Spleen (tissue), 11 donors: ENCODE data around the gene CCDC63. TPM values are rescaled to one million over a fixed set of nuclear protein-coding genes. Genes with fewer than 3 reads are reported as not detected.

Experiments used
- DNase-seq: peaks from one replicate; pipeline ENCODE4 v3.0.0-alpha.2; 2020
- H3K27ac ChIP-seq, 8 donors: fragments of 200-600 bp; sonication (generic) in 7 of 8; 1 replicate in 4 of 8; 2 replicates in 4 of 8; pipeline versions ENCODE4 v1.5.0 to v1.8.0; 2016 to 2021; ENCODE audit warnings: inconsistent platforms in 4 of 8, mild to moderate bottlenecking in 4 of 8, moderate library complexity in 1 of 8
- H3K27me3 ChIP-seq, 7 donors: fragments of 200-600 bp; sonication (generic) in 6 of 7; replicated peaks in 1 of 7; 1 replicate in 4 of 7; 2 replicates in 3 of 7; pipeline versions ENCODE4 v1.5.0 to v1.8.0; 2016 to 2021; ENCODE audit warnings: inconsistent platforms in 3 of 7, mild to moderate bottlenecking in 1 of 7
- H3K36me3 ChIP-seq, 6 donors: fragments of 200-600 bp; sonication (generic) in 5 of 6; 1 replicate in 4 of 6; 2 replicates in 2 of 6; pipeline versions ENCODE4 v1.5.0 to v1.8.0; 2016 to 2021; ENCODE audit warnings: inconsistent platforms in 2 of 6
- H3K4me1 ChIP-seq, 6 donors: fragments of 200-600 bp; sonication (generic) in 5 of 6; 1 replicate in 3 of 6; 2 replicates in 3 of 6; pipeline versions ENCODE4 v1.5.0 to v1.8.0; 2016 to 2021; ENCODE audit warnings: inconsistent platforms in 3 of 6
- H3K4me3 ChIP-seq, 8 donors: fragments of 200-600 bp; sonication (generic) in 7 of 8; 1 replicate in 4 of 8; 2 replicates in 4 of 8; pipeline versions ENCODE4 v1.5.0 to v1.8.0; 2016 to 2021; ENCODE audit warnings: inconsistent platforms in 4 of 8, mild to moderate bottlenecking in 4 of 8, moderate library complexity in 2 of 8
- H3K9me3 ChIP-seq, 8 donors: fragments of 200-600 bp; sonication (generic) in 7 of 8; 1 replicate in 4 of 8; 2 replicates in 4 of 8; pipeline versions ENCODE4 v1.5.0 to v1.8.0; 2016 to 2021; ENCODE audit warnings: inconsistent platforms in 4 of 8
- POLR2A ChIP-seq, 3 donors: fragments of 450-650 bp; IDR thresholded peaks; one replicate each; pipeline ENCODE4 v1.5.1; 2017; ENCODE audit warnings: antibody characterized with exemption in 3 of 3, mild to moderate bottlenecking in 1 of 3
- POLR2AphosphoS5 ChIP-seq, 3 donors: sonication (generic); formaldehyde crosslinking; IDR thresholded peaks; one replicate each; pipeline ENCODE4 v1.5.1; 2017; ENCODE audit warnings: antibody characterized with exemption in 3 of 3
- WGBS, 5 donors: extraction: QIAGEN DNeasy Blood & Tissue Kit in 3 of 5; methylation state at CpG; one replicate each; pipeline versions ENCODE4 v1.1.5 to v1.1.7; 2013 to 2018; 5-methylcytosine and 5-hydroxymethylcytosine counted together
- intact Hi-C: fragments of 100-400 bp; cut with DNase I; formaldehyde crosslinking; loops from one replicate; pipeline ENCODE4 v1.15.0; 2023; ENCODE audit warnings: low total_unique reads
- polyA plus RNA-seq, 3 donors: library from polyadenylated mRNA; stranded (reverse); fragments of 200-250 nt; gene quantifications; one replicate each; pipeline ENCODE4 v1.2.1, GENCODE V29; 2013
- total RNA-seq, 7 donors: library from RNA; depleted of rRNA in 3 of 7; stranded (reverse); fragments of >200 nt in 3 of 7; fragmentation: NEBNext Ultra II Directional in 4 of 7; extraction: Animal tissue kit (Norgen Biotek cat#: 25700) in 4 of 7; gene quantifications; one replicate each; pipeline versions ENCODE4 v1.1.0 to v1.2.1, GENCODE V29; 2016 to 2021
- TF ChIP-seq, protein P1 (sequence below), 11 experiments: fragments of 200-600 bp in 7 of 11; fragments of 450-650 bp in 4 of 11; sonication (generic) in 4 of 11; IDR thresholded peaks in 8 of 11; conservative IDR thresholded peaks in 3 of 11; 1 replicate in 7 of 11; 2 replicates in 4 of 11; pipeline versions ENCODE4 v1.4.0 to v1.8.0; 2016 to 2021; ENCODE audit warnings: antibody characterized with exemption in 11 of 11, inconsistent platforms in 4 of 11, mild to moderate bottlenecking in 1 of 11
- donor health status: healthy with polysubstance abuse.
- donor health status: DM: no; HTN: no; CAD: no; lungs with moderate emphysema.
- donor health status: DM: no; HTN: no; CAD: no.
- donor health status: Bipolar disorder and iron deficiency.
- donor health status: healthy.
- donor health status: DM: no; HTN: no; CAD: no.
- donor health status: DM: yes; HTN: yes; CAD: no.

The CCDC63 gene
- total and polyA plus RNA-seq, 10 donors, result not detected

DNA sequence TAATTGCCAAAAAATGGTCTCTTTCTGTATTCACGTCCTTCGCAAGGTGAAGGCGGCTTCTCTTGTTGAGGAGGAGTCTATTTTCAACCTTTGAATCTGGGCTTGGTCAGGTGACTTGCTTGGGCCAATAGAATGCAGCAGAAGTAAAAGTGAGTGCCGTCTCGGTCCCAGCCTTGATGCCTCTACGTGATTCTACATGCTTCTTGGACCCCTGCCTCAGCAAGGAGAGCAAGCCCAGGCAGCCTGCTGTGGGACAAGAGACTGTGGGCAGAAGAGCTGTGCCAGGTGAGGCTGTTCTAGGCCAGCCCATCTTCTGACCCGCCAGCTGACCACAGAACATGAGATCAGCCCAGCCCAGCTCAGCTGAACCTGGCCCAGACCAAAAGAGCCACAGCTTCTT lies 39.1 kb upstream of the CCDC63 start:
- H3K4me3 ChIP-seq, result no peak overlapping the region
- TF ChIP-seq POLR2AphosphoS5 (IDR thresholded peaks at IDR 0.05) (no peak), POLR2A (IDR thresholded peaks at IDR 0.05) (no peak)
- TF ChIP-seq, protein P1, sequence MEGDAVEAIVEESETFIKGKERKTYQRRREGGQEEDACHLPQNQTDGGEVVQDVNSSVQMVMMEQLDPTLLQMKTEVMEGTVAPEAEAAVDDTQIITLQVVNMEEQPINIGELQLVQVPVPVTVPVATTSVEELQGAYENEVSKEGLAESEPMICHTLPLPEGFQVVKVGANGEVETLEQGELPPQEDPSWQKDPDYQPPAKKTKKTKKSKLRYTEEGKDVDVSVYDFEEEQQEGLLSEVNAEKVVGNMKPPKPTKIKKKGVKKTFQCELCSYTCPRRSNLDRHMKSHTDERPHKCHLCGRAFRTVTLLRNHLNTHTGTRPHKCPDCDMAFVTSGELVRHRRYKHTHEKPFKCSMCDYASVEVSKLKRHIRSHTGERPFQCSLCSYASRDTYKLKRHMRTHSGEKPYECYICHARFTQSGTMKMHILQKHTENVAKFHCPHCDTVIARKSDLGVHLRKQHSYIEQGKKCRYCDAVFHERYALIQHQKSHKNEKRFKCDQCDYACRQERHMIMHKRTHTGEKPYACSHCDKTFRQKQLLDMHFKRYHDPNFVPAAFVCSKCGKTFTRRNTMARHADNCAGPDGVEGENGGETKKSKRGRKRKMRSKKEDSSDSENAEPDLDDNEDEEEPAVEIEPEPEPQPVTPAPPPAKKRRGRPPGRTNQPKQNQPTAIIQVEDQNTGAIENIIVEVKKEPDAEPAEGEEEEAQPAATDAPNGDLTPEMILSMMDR (IDR thresholded peaks at IDR 0.05 in 8 of 11, conservative IDR thresholded peaks at IDR 0.05 in 3 of 11), result no peak
- peaks cover 3 to 16% (median 10%) of the 10 kb centered on the region in 8 donors for H3K9me3 ChIP-seq
- intact Hi-C loops, result no loop called here
- DNase-seq, result no peak
- no peaks in the 10 kb centered on the region for H3K36me3 ChIP-seq
- H3K4me1 ChIP-seq, result peaks cover 0 to 8% (median 0%) of the 10 kb centered on the region in 6 donors
- H3K27me3 ChIP-seq, result no peaks in the 10 kb centered on the region
- no peak overlapping the region for H3K27ac ChIP-seq
- 85 to 93% (median 92%) methylated on average over 6 to 7 of the region's 7 CpGs for WGBS, 5 donors

DNA sequence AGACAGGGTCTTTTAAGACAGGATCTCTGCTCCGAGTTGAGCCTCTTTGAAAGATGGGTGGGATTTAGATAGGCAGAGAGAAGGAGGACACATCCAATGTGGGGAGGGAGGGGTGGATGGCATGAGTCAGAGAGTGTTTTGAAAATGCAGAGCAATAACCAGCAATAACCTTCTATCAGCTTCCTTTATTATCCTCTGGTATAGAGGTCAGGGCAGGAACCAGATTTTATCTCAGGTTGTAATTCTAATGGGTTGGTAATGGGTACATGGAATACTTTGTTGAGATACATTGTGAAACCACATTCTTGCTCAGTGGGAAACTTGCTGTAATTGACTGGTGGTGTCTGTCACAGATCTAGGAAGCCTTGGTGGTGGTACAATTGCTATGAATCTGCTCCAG lies 37.6 kb upstream of the CCDC63 start:
- Histone ChIP-seq H3K4me1 (peaks cover 0 to 6% (median 0%) of the 10 kb centered on the region in 6 donors), H3K27ac (no peak overlapping the region), H3K36me3 (no peaks in the 10 kb centered on the region), H3K27me3 (peaks cover 0 to 8% (median 0%) of the 10 kb centered on the region in 7 donors), H3K9me3 (peaks cover 3 to 7% (median 7%) of the 10 kb centered on the region in 8 donors), H3K4me3 (no peak overlapping the region)
- 60 to 82% (median 78%) methylated on average over 1 of the region's 1 CpG for WGBS, 5 donors
- no peak for TF ChIP-seq POLR2AphosphoS5 (IDR thresholded peaks at IDR 0.05)
- TF ChIP-seq POLR2A (IDR thresholded peaks at IDR 0.05), result no peak
- TF ChIP-seq, protein P1 (IDR thresholded peaks at IDR 0.05 in 8 of 11, conservative IDR thresholded peaks at IDR 0.05 in 3 of 11), result no peak
- intact Hi-C loops, result no loop called here
- no peak for DNase-seq

DNA sequence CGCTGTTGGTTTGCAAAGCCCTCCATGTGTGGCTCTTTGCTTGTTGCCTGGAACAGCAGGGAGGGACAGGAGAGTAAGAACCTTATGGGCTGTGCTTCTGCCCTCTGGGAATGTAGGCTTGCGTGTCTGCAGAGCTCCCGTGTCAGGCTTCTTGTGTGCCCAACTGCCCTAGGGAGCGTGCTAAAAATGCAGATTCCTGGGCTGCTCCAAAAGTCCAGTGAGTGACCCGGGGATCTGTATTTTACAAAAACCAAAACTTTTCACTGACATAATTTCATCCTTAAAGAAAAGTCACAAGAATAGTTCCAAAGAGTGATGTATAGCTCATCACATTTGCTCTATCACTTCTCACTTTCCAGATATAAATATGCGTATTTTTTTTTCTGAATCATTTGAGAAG lies 34.8 kb upstream of the CCDC63 start:
- Histone ChIP-seq H3K27me3 (peaks cover 0 to 8% (median 0%) of the 10 kb centered on the region in 7 donors), H3K9me3 (no peaks in the 10 kb centered on the region), H3K4me1 (peaks cover 0 to 6% (median 0%) of the 10 kb centered on the region in 6 donors), H3K36me3 (no peaks in the 10 kb centered on the region), H3K27ac (no peak overlapping the region), H3K4me3 (no peak overlapping the region)
- no peak for TF ChIP-seq POLR2AphosphoS5 (IDR thresholded peaks at IDR 0.05)
- TF ChIP-seq POLR2A (IDR thresholded peaks at IDR 0.05), result no peak
- TF ChIP-seq, protein P1 (IDR thresholded peaks at IDR 0.05 in 8 of 11, conservative IDR thresholded peaks at IDR 0.05 in 3 of 11), result no peak
- no peak for DNase-seq
- intact Hi-C loops, result no loop called here
- 85 to 94% (median 90%) methylated on average over 6 of the region's 6 CpGs for WGBS, 5 donors

DNA sequence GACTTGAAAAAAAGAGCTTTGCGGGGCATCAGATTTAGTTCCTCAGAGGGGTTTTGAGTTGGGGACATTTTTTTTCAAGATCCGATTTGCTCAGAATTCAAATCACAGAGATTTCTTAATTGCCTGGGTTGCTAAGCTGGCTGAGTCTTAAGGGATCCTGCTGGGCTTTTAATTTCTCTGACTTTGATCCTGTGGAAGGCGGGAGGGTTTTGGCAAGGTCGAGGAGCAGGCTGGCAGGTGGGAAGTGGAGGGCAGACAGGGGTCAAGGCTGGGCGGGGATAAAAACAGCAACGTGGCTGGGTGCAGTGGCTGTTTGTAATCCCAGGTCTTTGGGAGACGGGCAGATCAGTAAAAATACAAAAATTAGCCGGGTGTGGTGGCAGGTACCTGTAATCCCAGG lies 33.5 kb upstream of the CCDC63 start:
- no peak for DNase-seq
- Histone ChIP-seq H3K9me3 (no peaks in the 10 kb centered on the region), H3K4me1 (peaks cover 0 to 6% (median 0%) of the 10 kb centered on the region in 6 donors), H3K4me3 (no peak overlapping the region), H3K36me3 (no peaks in the 10 kb centered on the region), H3K27ac (no peak overlapping the region), H3K27me3 (peaks cover 0 to 8% (median 0%) of the 10 kb centered on the region in 7 donors)
- intact Hi-C loops, result no loop called here
- WGBS, 5 donors, result 40 to 55% (median 48%) methylated on average over 8 of the region's 8 CpGs
- TF ChIP-seq POLR2AphosphoS5 (IDR thresholded peaks at IDR 0.05) (no peak), POLR2A (IDR thresholded peaks at IDR 0.05) (no peak)
- TF ChIP-seq, protein P1 (IDR thresholded peaks at IDR 0.05 in 8 of 11, conservative IDR thresholded peaks at IDR 0.05 in 3 of 11), result no peak
